ENCODE data around the gene MAML2.
"Not testable (repeated sequence)": the region's sequence is repeated elsewhere in the genome, so short reads cannot be mapped to it uniquely, and the experiment has no call there.

The MAML2 gene

GRCh38 chr11:96271777-96272176 is 71.2 kb downstream of the MAML2 start:
- no peak for DNase-seq (ENCODE audit: insufficient read length, low spot score)
- no peak for FAIRE-seq
- no peak for TF ChIP-seq CTCF (IDR thresholded peaks at IDR 0.05; ENCODE audit: insufficient read depth, missing control alignments)

DNA sequence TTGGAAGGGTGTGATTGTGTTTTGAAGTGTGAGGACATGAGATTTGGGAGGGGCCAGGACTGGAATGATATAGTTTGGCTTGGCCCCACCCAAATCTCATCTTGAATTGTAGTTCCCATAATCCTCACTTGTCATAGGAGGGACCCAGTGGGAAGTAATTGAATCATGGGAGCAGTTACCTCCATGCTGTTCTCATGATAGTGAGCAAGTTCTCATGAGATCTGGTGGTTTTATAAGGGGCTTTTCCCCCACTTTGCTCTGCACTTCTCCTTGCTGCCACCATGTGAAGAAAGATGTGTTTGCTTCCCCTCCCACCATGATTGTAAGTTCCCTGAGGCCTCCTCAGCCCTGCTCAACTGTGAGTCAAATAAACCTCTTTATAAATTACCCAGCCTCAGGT is 71.6 kb downstream of the MAML2 start:
- FAIRE-seq; DNase-seq (ENCODE audit: insufficient read length, low spot score): not testable (repeated sequence)

- FAIRE-seq; DNase-seq (ENCODE audit: insufficient read length, low spot score): not testable (repeated sequence)
Measured at GRCh38 chr11:96268527-96268926, 74.5 kb downstream of the MAML2 start.

DNA sequence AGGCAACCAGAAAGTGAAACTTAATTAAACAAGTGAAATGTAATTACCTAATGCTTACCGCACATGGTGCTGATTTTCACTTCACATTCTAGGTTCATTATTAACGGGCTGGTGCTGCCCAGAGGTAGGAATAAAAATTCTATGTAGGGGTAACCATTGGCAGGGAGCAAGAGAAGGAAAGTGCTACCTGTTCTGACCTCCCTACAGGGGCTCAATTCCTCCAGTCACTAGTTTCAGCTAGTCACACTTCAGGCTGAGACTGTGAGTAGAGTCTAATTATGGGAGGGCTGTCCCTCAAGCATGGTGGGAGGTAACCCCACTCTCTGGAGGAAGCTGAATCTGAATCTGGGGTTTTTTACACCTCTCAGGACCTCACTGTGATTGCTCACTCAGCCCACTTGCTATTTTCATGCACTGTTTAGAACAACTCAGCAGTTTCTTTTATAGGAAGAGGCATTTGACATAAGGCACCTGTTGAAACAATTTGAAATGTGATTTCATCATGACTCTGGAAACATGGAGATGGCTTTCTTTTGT is 75.4 kb downstream of the MAML2 start:
- TF ChIP-seq CTCF (IDR thresholded peaks at IDR 0.05; ENCODE audit: insufficient read depth, missing control alignments): no peak
- DNase-seq (ENCODE audit: insufficient read length, low spot score): no peak
- FAIRE-seq: no peak

DNA sequence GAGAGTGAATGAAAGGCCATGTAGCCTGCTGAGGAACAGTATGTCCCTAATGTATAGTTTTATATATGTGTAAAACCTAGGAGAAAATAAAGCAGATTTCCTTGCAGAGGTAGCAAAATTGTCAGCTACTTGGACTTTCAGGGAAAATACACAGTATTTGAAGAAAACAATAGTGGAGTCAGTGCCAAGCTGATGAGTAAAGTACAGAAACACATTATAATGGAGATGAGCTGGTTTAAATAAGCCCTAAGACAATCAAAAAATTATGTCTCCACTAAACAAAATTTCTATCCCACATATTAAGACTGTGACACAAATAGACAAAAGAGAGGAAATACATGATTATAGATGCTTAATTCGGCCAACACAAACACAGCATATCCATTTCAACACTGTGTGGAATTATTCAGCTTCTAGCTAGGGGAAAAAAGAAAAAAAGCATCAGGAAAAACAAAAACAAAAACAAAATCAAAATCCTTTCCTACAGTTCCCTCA is 75.9 kb downstream of the MAML2 start:
- no peak for TF ChIP-seq CTCF (IDR thresholded peaks at IDR 0.05; ENCODE audit: insufficient read depth, missing control alignments)
- DNase-seq (ENCODE audit: insufficient read length, low spot score) (no peak), FAIRE-seq (no peak)

DNA sequence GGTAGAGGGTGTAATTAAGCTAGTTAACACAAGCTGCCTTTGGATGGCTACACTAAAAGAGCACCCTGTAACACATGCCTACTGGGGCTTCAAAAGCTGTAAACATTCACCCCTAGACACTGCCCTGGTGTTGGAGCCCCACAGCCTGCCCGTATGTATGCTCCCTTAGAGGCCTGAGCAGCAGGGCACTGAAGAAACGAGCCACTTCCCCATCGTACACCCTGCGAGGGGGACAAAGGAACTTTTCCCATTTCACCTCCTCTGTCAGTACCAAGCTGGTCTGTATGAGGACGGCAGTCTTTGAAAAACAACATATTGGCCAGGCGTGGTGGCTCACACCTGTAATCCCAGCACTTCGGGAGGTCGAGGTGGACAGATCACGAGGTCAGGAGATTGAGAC is 77.0 kb downstream of the MAML2 start:
- DNase-seq (ENCODE audit: insufficient read length, low spot score): no peak
- no peak for FAIRE-seq
- TF ChIP-seq CTCF (IDR thresholded peaks at IDR 0.05; ENCODE audit: insufficient read depth, missing control alignments): no peak

DNA sequence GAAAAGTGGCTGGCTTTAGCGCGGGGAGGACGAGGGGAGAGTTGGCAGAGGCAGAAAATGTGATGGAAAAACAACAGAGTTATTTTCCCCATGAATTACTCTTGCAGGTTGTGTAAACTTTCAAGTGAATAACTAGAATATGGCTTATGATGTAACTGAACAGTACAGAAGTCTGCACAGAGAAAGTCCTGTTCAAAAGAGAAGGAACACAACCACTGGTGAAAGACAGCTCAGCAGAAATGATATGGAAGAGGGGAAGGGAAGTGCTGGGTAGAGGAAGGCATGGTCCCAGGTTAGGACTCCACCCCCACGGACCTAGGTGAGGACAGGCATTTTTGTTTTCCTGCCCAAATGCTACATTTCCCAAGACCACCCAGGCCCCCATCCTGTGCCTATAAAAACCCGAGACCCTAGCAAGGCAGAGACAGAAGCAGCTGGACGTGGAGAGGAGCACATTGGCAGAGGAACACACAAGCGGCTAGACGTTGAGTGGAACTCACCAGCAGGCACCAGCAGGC is 77.7 kb downstream of the MAML2 start:
- no peak for DNase-seq (ENCODE audit: insufficient read length, low spot score)
- TF ChIP-seq CTCF (IDR thresholded peaks at IDR 0.05; ENCODE audit: insufficient read depth, missing control alignments): no peak
- FAIRE-seq: no peak

- FAIRE-seq: no peak
- DNase-seq (ENCODE audit: insufficient read length, low spot score): no peak
- TF ChIP-seq CTCF (IDR thresholded peaks at IDR 0.05; ENCODE audit: insufficient read depth, missing control alignments): no peak
Measured at GRCh38 chr11:96264364-96264763, 78.6 kb downstream of the MAML2 start.
